Fibroblast of villous mesenchyme (primary cell): ENCODE data around the gene C1QL4. TPM values are rescaled to one million over a fixed set of nuclear protein-coding genes. Genes with fewer than 3 reads are reported as not detected.

Experiments
- DNase-seq: peaks from one replicate; pipeline ENCODE4 v3.0.0-alpha.2; 2010; ENCODE audit warnings: low read depth
- H3K4me3 ChIP-seq: 2 replicates; pipeline ENCODE4 v1.5.1; 2011; ENCODE audit warnings: low read depth, mild to moderate bottlenecking, low read length
- CTCF ChIP-seq: IDR thresholded peaks from 2 replicates; pipeline ENCODE4 v1.5.1; 2012; ENCODE audit warnings: low read depth, mild to moderate bottlenecking, low read length; ENCODE audit not compliant: insufficient read depth
- total RNA-seq: library from RNA; depleted of rRNA; stranded (reverse); fragments of >200 nt; gene quantifications from 2 replicates; pipeline ENCODE4 v1.2.3, GENCODE V29; 2012

The C1QL4 gene
- total RNA-seq, 1 donor = not detected

GRCh38 chr12:49367381-49368239 lies 30.6 kb upstream of the C1QL4 start, which contains the start of gene SPATS2:
SPATS2 (plus strand) TSS chr12:49367462; CDS start chr12:49461013, 93,551 bp downstream.
- TF ChIP-seq CTCF = no peak
- DNase-seq = no peak
- peak within 1 kb of the TSS; percentile 71 for H3K4me3 ChIP-seq

- DNase-seq = peak; percentile 96
- H3K4me3 ChIP-seq = peak overlapping the region; percentile 71
- TF ChIP-seq CTCF = peak; percentile 21
Measured at GRCh38 chr12:49366652-49367380, 29.8 kb upstream of the C1QL4 start.

- no peak for TF ChIP-seq CTCF
- H3K4me3 ChIP-seq = peak overlapping the region; percentile 71
- no peak for DNase-seq
Measured at GRCh38 chr12:49366096-49366651, 29.2 kb upstream of the C1QL4 start.

- peak; percentile 74 for DNase-seq
- H3K4me3 ChIP-seq = no peak overlapping the region
- no peak for TF ChIP-seq CTCF
Measured at GRCh38 chr12:49365542-49365941, 28.6 kb upstream of the C1QL4 start.

- DNase-seq = peak; percentile 88
- no peak for TF ChIP-seq CTCF
Measured at GRCh38 chr12:49364989-49365388, 28.0 kb upstream of the C1QL4 start.

GRCh38 chr12:49362077-49362476 lies 25.1 kb upstream of the C1QL4 start:
- H3K4me3 ChIP-seq = no peak overlapping the region
- no peak for DNase-seq
- no peak for TF ChIP-seq CTCF

More at GRCh38 chr12:49364989-49365388, 28.0 kb upstream of the C1QL4 start:
- H3K4me3 ChIP-seq = no peak overlapping the region
